Dermis microvascular lymphatic vessel endothelial cell (primary cell): ENCODE data around the gene IL4. TPM values are rescaled to one million over a fixed set of nuclear protein-coding genes. Genes with fewer than 3 reads are reported as not detected.
A peak's percentile ranks its signal among the peaks of the same experiment; 100 is the strongest.
"Not testable (repeated sequence)": the region's sequence is repeated elsewhere in the genome, so short reads cannot be mapped to it uniquely, and the experiment has no call there.

Source experiments
- DNase-seq, 2 donors: peaks; one replicate each; pipeline versions ENCODE4 v3.0.0 to v3.0.0-alpha.2; 2010; ENCODE audit warnings: low read depth in 2 of 2
- total RNA-seq: library from RNA; depleted of rRNA; stranded (reverse); fragments of >200 nt; gene quantifications from 2 replicates; pipeline ENCODE4 v1.2.1, GENCODE V29; 2014

Gene IL4
- total RNA-seq, 1 donor from 2014 or later = not detected

- DNase-seq = not testable (repeated sequence)
These were observed 18.2 kb downstream of the IL4 start for GRCh38 chr5:132691755-132692631.

GRCh38 chr5:132692632-132692967 is 18.8 kb downstream of the IL4 start:
- no peak for DNase-seq

- DNase-seq = no peak
These were observed 22.2 kb downstream of the IL4 start for GRCh38 chr5:132695956-132696355.

GRCh38 chr5:132704875-132705274 is 31.1 kb downstream of the IL4 start:
- peak in 1 of 2 donors; percentile 42 for DNase-seq

GRCh38 chr5:132708645-132709044 is 34.9 kb downstream of the IL4 start:
- no peak for DNase-seq

- peak in 1 of 2 donors; percentile 16 for DNase-seq
These were observed 40.9 kb downstream of the IL4 start for GRCh38 chr5:132714456-132715307.

- DNase-seq = no peak
These were observed 44.9 kb downstream of the IL4 start for GRCh38 chr5:132718544-132719312.

- no peak for DNase-seq
These were observed 52.0 kb downstream of the IL4 start for GRCh38 chr5:132725745-132726144.

- no peak for DNase-seq
These were observed 56.1 kb downstream of the IL4 start for GRCh38 chr5:132729896-132730295.

Other genes with a start within 250 kb of the IL4 start
- 11.2 and 23.4 TPM in 2 replicates for gene IRF1, start 183.2 kb upstream of the IL4 start, total RNA-seq
- not detected in 2 replicates for gene IL5, start 130.5 kb upstream of the IL4 start, total RNA-seq
- 6.9 and 7.5 TPM in 2 replicates for gene RAD50, start 117.0 kb upstream of the IL4 start, total RNA-seq
- not detected in 2 replicates for gene IL13, start 15.8 kb upstream of the IL4 start, total RNA-seq
- 3.9 and 4.4 TPM in 2 replicates for gene KIF3A, start 63.6 kb downstream of the IL4 start, total RNA-seq
- gene CCNI2, start 73.4 kb downstream of the IL4 start, total RNA-seq = under 0.01 TPM in 2 replicates
- gene SEPTIN8, start 103.2 kb downstream of the IL4 start, total RNA-seq = 36.3 and 43.4 TPM in 2 replicates
- gene SOWAHA, start 139.3 kb downstream of the IL4 start, total RNA-seq = not detected in 2 replicates
- 1.5 and 4.3 TPM in 2 replicates for gene SHROOM1, start 156.7 kb downstream of the IL4 start, total RNA-seq
- under 0.01 TPM in 1 of 2 replicates, not detected in the other for gene GDF9, start 192.5 kb downstream of the IL4 start, total RNA-seq
- 85.6 and 98.7 TPM in 2 replicates for gene UQCRQ, start 192.7 kb downstream of the IL4 start, total RNA-seq
- 0.13 TPM in 2 replicates for gene LEAP2, start 199.7 kb downstream of the IL4 start, total RNA-seq